ENCODE data around the gene ESX1. TPM values are rescaled to one million over a fixed set of nuclear protein-coding genes. Genes with fewer than 3 reads are reported as not detected.

Gene ESX1
- total and polyA plus RNA-seq, 2 donors (not counting 1 experiment from before 2014, with no cell fraction given), result not detected

DNA sequence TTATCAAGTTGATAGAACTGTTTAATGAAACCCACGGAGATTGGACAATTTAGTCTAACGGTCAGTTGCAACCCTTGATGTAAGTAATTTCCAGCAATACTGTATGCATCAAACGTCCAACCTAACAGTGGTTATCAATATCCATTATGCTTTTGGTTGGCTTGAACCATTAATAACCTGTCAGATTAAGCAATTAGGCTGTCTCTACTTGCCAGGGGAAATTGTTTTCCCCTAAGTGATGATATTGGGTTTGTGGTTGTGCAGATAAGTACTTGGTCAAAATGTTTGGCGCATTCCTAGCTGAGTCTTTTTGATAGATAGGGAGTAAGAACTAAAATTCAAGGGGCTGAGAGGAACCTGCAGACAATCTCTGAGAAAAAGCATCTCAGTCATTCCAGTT, 30.5 kb upstream of the ESX1 start:
- H3K4me3 Mint-ChIP-seq, result no peak overlapping the region
- H3K9ac ChIP-seq (ENCODE audit: low read length), result no peak overlapping the region
- intact Hi-C loops (cut with micrococcal nuclease), result no loop called here
- TF ChIP-seq, protein P1, sequence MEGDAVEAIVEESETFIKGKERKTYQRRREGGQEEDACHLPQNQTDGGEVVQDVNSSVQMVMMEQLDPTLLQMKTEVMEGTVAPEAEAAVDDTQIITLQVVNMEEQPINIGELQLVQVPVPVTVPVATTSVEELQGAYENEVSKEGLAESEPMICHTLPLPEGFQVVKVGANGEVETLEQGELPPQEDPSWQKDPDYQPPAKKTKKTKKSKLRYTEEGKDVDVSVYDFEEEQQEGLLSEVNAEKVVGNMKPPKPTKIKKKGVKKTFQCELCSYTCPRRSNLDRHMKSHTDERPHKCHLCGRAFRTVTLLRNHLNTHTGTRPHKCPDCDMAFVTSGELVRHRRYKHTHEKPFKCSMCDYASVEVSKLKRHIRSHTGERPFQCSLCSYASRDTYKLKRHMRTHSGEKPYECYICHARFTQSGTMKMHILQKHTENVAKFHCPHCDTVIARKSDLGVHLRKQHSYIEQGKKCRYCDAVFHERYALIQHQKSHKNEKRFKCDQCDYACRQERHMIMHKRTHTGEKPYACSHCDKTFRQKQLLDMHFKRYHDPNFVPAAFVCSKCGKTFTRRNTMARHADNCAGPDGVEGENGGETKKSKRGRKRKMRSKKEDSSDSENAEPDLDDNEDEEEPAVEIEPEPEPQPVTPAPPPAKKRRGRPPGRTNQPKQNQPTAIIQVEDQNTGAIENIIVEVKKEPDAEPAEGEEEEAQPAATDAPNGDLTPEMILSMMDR (IDR thresholded peaks at IDR 0.05), result no peak
- no peak for TF ChIP-seq EZH2 (IDR thresholded peaks at IDR 0.05; ENCODE audit: borderline replicate concordance, insufficient read depth, low read depth, low read length, poor library complexity, severe bottlenecking)
- no CpG with 5 or more reads among the region's 4 CpGs for WGBS (ENCODE audit: insufficient coverage)
- no peaks in the 10 kb centered on the region for H3K27me3 ChIP-seq (replicated peaks in 1 of 4; ENCODE audit: control extremely low read depth in 1 of 4, control insufficient read depth in 3 of 4, insufficient read depth in 4 of 4, low read length in 3 of 4)
- peaks cover 9% of the 10 kb centered on the region for H3K27me3 Mint-ChIP-seq
- H2AFZ ChIP-seq (ENCODE audit: insufficient read depth, low read depth, low read length, poor library complexity, severe bottlenecking), result no peak overlapping the region
- POLR2A ChIA-PET, result no interaction called here
- ATAC-seq (ENCODE audit: low read depth) (no peak), DNase-seq (no peak)
- H3K4me1 Mint-ChIP-seq, result no peaks in the 10 kb centered on the region
- H3K27ac Mint-ChIP-seq, result no peak overlapping the region
- H3K36me3 ChIP-seq (replicated peaks in 1 of 2; ENCODE audit: control extremely low read depth in 1 of 2, control insufficient read depth in 1 of 2, extremely low read depth in 1 of 2, insufficient read depth in 2 of 2, low read length in 1 of 2), result no peaks in the 10 kb centered on the region
- no peaks in the 10 kb centered on the region for H3K4me1 ChIP-seq (ENCODE audit: control insufficient read depth in 2 of 2, insufficient read depth in 2 of 2, low read length in 2 of 2)
- H3K4me3 ChIP-seq (ENCODE audit: control extremely low read depth in 1 of 5, extremely low read depth in 1 of 5, insufficient read depth in 1 of 5, low read depth in 2 of 5, low read length in 4 of 5), result no peak overlapping the region
- no peaks in the 10 kb centered on the region for H4K20me1 ChIP-seq (ENCODE audit: control insufficient read depth, insufficient read depth, low read length, poor library complexity, severe bottlenecking)
- CTCF ChIA-PET, result no interaction called here
- no peaks in the 10 kb centered on the region for H3K9me3 Mint-ChIP-seq (ENCODE audit: insufficient read depth)
- H3K79me2 ChIP-seq (ENCODE audit: control insufficient read depth, insufficient read depth, low read length), result no peaks in the 10 kb centered on the region
- no peak overlapping the region for H3K4me2 ChIP-seq (replicated peaks; ENCODE audit: low read depth, low read length, poor library complexity, severe bottlenecking)
- H3K27ac ChIP-seq (ENCODE audit: low read length in 2 of 2), result no peak overlapping the region
- H3K9me3 ChIP-seq (ENCODE audit: control extremely low read depth in 1 of 3, control insufficient read depth in 2 of 3, insufficient read depth in 1 of 3, low read length in 2 of 3), result no peaks in the 10 kb centered on the region

GRCh38 chrX:104284507-104284906, 29.8 kb upstream of the ESX1 start:
- no peak overlapping the region for H3K4me3 Mint-ChIP-seq
- no peaks in the 10 kb centered on the region for H4K20me1 ChIP-seq (ENCODE audit: control insufficient read depth, insufficient read depth, low read length, poor library complexity, severe bottlenecking)
- H3K79me2 ChIP-seq (ENCODE audit: control insufficient read depth, insufficient read depth, low read length), result no peaks in the 10 kb centered on the region
- no peak for DNase-seq
- no peak overlapping the region for H3K4me2 ChIP-seq (replicated peaks; ENCODE audit: low read depth, low read length, poor library complexity, severe bottlenecking)
- H3K9me3 ChIP-seq (ENCODE audit: control extremely low read depth in 1 of 3, control insufficient read depth in 2 of 3, insufficient read depth in 1 of 3, low read length in 2 of 3), result no peaks in the 10 kb centered on the region
- no peak overlapping the region for H3K4me3 ChIP-seq (ENCODE audit: control extremely low read depth in 1 of 5, extremely low read depth in 1 of 5, insufficient read depth in 1 of 5, low read depth in 2 of 5, low read length in 4 of 5)
- no peak for TF ChIP-seq EZH2 (IDR thresholded peaks at IDR 0.05; ENCODE audit: borderline replicate concordance, insufficient read depth, low read depth, low read length, poor library complexity, severe bottlenecking)
- TF ChIP-seq, protein P1 (IDR thresholded peaks at IDR 0.05), result no peak
- H2AFZ ChIP-seq (ENCODE audit: insufficient read depth, low read depth, low read length, poor library complexity, severe bottlenecking), result no peak overlapping the region
- no peak overlapping the region for H3K27ac Mint-ChIP-seq
- no peaks in the 10 kb centered on the region for H3K9me3 Mint-ChIP-seq (ENCODE audit: insufficient read depth)
- H3K27me3 Mint-ChIP-seq, result peaks cover 9% of the 10 kb centered on the region
- ChIA-PET POLR2A (no interaction called here), CTCF (no interaction called here)
- WGBS (ENCODE audit: insufficient coverage), result no CpG with 5 or more reads among the region's 2 CpGs
- H3K4me1 ChIP-seq (ENCODE audit: control insufficient read depth in 2 of 2, insufficient read depth in 2 of 2, low read length in 2 of 2), result no peaks in the 10 kb centered on the region
- no peak overlapping the region for H3K27ac ChIP-seq (ENCODE audit: low read length in 2 of 2)
- no peaks in the 10 kb centered on the region for H3K4me1 Mint-ChIP-seq
- H3K36me3 ChIP-seq (replicated peaks in 1 of 2; ENCODE audit: control extremely low read depth in 1 of 2, control insufficient read depth in 1 of 2, extremely low read depth in 1 of 2, insufficient read depth in 2 of 2, low read length in 1 of 2), result no peaks in the 10 kb centered on the region
- no peak for ATAC-seq (ENCODE audit: low read depth)
- no peak overlapping the region for H3K9ac ChIP-seq (ENCODE audit: low read length)
- intact Hi-C loops (cut with micrococcal nuclease), result no loop called here
- H3K27me3 ChIP-seq (replicated peaks in 1 of 4; ENCODE audit: control extremely low read depth in 1 of 4, control insufficient read depth in 3 of 4, insufficient read depth in 4 of 4, low read length in 3 of 4), result no peaks in the 10 kb centered on the region

All from B cell (primary cell).